Dedifferentiated amniotic fluid mesenchymal stem cell (primary cell): ENCODE data around the gene NFATC1.
"Not testable (repeated sequence)": the region's sequence is repeated elsewhere in the genome, so short reads cannot be mapped to it uniquely, and the experiment has no call there.

Experiments
- DNase-seq: peaks from one replicate; pipeline ENCODE4 v3.0.0-alpha.2; 2016; ENCODE audit errors: extremely low spot score

The NFATC1 gene

DNA sequence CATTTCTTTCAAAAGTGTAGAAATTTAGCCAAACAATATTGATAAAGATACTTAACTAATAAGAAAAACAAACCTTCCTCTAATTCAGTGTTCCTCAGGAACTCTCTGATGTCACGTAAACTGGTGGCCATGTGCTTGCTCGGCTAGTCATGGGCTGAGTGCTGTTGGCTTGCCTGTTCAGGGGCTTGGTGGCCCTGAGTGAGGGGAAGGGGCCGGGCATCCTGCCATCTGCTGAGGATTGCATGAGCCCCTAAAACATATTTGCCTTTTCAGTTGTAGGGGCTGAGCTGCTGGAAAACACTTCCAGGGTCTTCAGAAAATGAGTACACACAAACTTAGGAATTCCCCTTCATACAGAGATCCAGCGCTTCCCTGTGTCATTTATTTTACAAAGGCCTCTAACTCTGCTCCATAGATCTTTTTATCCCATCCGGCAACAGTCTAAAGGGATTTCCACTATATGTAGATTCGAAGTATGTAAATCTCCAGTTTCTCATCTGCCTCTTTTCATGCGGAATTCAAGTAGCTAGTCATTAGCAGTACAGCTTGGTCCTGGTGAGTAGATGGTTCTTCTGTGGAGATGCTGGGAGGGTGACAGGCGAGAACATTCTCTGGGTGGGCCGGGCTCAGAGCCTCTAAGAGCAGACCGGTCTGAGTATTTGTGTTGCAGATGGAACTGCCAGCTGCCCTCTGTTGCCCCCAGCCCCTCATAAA lies 20.1 kb upstream of the NFATC1 start:
- no peak for DNase-seq

DNA sequence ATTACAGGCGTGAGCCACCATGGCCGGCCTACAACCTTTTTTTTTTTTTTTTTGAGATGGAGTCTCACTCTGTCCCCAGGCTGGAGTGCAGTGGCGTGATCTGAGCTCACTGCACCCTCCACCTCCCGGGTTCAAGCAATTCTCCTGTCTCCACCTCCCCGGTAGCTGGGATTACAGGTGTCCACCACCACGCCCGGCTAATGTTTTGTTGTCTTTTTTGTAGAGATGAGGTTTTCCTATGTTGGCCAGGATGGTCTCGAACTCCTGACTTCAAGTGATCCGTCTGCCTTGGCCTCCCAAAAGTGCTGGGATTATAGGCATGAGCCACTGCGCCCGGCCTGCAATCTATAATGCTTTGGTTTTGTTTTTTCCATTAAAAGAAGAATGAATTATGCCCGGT lies 19.1 kb upstream of the NFATC1 start:
- DNase-seq: not testable (repeated sequence)

DNA sequence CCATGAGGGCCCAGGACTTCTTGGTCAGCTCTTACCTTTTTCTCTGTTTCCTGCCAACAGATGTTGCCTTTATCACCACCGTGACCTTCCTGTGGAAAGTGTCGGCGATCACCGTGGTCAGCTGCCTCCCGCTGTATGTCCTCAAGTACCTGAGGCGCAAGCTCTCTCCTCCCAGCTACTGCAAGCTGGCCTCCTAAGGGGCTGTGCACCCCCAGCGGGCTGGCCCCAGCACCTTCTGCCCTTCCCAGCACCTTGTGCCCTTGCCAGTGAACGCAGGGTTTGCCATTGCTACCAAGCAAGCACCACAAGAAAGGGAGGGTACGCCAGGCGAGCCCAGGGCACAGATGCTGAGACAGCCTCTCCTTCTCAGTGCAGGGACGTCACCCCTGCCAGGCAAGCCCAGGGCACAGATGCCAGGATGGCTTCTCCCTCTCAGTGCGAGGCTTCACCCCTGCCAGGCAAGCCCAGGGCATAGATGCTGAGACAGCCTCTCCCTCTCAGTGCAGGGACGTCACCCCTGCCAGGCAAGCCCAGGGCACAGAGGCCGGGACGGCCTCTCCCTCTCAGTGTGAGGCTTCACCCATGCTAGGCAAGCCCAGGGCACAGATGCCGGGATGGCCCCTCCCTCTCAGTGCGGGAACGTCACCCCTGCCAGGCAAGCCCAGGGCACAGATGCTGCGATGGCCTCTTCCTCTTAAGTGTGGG lies 18.4 kb upstream of the NFATC1 start:
- DNase-seq: no peak

DNA sequence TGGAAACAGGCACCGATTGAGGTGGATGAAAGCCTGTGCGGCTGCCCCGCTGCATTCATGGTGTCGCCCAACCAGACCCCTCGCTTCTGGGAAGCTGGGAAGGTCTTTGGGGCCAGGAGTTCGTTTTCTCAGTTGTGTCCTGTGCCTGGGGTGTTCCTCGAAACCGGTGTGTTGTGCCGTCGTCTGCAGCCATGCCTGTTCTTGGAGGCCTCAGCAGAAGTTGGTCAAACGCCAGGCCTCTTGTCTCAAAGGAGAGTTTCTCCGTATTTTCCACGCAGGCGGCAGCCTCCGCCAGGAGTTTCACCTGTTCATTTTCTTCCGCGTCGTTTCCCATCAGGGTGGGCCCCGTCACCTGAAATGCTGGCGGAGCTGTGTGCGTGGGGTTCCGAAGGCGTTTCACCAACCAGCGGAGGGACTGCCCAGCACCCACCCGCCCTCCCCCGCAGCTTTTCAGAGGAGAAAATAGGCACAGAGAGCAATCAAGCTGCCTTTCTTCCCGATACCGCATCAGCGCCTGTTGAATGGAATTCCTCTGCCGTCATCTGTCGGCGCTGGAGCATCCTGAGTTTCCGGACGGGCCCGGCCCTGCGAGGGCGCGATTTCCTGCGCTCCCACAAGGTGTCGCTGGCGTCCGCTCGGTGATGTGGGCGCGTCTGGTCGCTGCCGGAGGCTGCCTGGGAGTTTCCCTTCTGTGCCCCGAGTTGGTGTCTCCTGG lies 17.0 kb upstream of the NFATC1 start:
- peak; percentile 35 for DNase-seq

DNA sequence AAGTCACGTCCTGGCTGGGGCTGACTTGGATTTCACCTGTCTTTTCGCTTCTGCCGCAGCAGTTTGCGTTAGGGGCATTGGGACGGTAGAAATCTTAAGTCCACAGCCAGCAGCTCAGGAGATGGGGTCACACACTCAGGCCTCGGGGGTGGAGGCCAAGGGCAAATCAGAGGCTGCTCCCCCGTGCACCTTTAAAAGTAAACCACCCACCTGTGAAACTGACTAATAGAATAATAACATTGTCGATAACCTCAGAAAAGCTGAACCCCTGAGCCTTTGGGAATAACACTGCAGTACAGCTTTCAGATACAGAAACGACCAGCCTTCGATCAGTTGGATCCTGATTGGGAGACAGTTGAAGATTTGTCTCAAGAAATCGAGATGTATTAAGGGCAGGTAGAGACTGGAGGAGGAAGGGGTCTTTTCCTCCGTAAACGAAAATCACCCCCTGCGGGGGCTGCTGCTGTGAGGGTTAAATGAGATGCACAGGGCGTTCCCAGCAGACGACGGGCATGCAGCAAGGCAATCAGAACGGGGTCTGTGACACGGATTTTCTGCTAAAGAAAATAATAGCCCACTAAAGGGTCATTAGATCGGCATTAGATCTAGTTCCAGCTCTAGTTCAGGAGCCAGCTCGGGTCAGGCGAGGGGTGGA lies 16.4 kb upstream of the NFATC1 start:
- no peak for DNase-seq

DNA sequence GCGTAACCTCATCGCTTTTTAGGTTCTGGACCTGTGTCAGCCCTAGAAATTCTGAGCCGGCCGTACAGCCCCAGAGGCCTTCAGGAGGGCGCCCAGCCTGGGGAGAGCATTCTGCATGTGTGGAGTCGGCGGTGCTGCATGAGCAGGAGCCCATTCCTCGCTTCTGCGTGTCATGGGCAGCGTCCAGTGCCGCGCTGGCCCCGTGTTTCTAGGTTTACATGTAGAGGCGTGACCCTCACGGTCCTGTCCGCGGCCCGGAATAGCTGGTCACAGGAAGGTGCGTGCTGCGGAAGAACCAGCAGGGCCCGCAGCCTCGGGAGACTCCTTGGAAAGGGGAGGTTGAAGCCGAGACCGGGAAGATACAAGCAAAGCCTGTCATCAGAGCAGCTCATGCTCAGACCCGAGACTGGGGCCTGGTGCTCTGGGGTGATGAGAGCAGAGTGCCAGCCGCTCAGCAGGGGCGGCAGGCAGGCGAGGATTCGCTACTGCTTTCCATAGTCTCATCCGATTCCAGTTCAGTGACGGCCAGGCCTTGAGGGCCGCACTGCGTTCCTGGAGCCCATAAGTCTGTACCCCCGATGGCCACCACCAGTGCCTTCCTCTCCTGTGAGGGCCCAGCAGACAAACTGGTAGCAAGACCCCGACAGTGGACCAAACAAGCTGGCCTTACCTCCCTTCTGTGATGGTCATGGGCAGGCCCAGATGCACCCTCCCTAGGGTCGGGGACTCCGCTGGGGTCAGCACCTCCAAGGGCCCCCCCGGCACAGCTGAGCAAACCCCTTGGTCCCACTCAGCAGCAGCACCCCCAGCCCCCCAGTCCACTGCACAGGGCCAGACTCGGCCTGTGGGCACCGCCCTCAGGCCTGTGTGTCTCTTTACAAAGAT lies 15.6 kb upstream of the NFATC1 start:
- DNase-seq: no peak

DNA sequence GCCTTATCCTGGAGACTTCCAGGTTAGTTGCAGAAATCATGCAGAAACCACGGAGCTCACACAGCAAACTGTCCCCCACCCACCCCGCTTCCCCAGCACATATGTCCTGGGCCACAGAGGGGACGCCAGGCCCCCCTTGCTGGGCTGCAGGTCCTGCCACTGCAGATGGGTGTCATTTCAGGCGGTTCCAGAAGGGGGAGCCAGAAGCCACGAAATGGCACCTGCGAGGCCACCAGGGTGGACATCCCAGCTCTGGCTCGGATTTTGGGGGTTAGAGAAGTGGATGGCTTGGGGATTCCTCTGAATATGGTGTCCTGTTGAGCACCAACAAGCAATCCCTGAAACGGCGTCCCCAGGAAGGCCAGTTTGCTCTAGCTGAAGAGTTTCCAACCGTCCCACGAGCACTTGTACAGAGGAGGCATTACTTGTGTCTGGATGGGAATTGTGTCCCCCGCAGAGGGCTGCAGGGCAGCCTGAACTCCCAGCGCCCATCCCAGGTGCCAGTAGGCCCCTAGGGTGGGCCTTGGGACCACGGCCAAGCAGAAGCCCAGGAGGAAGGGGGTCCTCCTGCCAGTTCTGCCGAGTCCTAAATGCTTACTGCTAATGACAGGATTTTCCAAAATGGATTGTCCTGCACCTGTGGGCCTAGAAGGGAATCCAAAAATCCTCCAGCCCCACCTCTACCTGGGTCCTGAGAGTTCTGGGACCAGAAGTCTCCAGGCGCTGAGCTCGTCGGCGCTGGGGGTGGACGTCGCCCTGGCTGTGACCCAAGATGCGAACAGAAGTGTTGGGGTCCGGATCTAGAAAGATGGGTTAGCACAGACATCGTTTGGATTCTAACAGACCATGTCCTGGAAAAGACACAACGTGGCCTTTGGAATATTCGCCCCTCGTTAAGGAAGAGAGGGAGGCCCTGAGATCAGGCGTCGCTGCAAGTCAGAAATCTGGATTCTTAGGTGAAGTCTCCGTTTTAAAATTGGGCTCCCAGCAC lies 14.6 kb upstream of the NFATC1 start:
- no peak for DNase-seq

DNA sequence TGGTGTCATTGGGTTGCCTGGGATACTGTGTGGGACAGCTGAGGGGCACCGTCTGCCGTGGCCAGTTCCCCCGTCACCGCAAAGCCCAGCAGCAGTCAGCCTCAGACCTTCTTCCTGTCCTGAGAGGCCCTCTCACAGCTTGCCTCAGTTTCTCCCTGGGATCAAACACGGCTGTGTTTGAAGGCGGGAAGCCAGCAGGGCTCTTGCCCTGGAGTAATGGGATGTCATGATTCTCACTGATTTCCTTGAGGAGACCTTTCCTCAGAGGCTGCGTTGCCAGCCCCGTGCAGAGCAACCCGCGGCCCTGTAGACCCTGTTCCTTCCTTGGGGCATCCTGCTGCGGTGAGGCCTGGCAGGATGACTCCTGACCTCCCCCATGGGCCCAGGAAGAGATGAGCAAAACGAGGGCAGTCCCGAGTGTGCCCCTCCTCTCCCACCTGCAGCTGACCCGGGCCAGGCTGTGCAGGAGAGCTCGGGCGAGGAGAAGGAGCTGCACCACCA lies 13.9 kb upstream of the NFATC1 start:
- no peak for DNase-seq

DNA sequence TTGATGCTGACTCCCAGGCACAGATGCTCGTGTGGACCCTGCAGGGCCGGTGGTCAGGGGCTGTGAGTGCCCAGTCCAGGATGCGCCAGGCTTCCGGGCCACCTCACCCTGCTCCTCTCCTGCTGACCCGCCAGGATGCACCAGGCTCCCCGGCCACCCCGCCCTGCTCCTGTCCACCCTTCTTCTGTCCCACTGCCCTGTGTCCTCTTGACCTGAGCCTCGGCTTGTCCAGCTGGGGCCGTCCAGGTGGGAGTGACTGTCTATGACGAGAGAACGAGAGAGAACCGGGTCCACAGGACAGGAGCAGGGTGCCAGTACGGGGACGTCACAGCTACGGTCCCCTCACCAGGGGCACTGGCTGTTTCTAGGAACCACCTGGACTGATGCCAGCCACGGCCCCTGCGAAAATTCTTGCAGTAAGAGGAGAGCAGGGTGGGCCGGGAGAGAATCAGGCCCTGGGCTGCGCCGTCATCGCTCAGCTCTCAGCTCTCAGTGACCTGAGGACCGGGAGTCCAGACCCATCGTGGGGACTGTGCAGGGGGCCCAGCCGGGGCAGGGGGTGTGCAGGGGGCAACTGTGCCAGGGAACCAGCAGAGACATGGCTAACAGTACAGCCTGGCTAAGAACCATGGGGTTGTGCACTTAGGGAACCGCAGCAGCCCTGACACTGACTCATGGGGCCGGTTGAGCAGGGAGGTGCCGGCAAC lies 12.9 kb upstream of the NFATC1 start:
- no peak for DNase-seq

DNA sequence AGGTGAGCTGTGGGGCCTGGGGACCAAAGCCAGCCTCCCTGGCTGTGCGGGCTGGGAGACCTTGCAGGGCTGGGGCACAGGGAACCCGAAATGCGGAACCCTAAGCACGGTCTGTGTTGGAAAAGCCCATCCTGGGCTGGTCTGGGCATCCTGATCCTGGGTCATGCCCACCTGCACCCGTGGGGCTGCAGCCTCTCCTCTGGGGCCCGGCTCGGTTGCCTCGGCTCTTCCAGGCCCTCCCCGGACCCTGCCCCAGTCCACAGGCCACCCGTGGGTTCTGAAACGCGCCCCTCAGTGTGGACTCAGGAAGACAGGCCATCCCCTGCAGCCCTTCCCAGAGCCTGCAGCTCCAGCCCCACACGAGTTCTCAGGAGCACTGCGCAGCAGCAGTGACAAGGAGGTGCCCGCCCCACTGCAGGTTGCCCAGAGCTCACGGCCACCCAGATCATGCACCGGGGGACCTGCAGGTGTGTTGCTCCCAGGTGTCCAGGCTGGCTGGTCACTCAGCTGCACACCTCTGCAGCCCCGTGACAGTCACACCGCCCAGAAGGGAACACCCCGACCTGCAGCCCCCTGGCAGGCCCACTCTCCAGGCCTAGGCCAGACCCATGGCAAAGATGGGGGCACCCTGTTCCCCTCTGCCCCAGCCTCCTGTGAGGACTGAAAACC lies 12.2 kb upstream of the NFATC1 start:
- no peak for DNase-seq

DNA sequence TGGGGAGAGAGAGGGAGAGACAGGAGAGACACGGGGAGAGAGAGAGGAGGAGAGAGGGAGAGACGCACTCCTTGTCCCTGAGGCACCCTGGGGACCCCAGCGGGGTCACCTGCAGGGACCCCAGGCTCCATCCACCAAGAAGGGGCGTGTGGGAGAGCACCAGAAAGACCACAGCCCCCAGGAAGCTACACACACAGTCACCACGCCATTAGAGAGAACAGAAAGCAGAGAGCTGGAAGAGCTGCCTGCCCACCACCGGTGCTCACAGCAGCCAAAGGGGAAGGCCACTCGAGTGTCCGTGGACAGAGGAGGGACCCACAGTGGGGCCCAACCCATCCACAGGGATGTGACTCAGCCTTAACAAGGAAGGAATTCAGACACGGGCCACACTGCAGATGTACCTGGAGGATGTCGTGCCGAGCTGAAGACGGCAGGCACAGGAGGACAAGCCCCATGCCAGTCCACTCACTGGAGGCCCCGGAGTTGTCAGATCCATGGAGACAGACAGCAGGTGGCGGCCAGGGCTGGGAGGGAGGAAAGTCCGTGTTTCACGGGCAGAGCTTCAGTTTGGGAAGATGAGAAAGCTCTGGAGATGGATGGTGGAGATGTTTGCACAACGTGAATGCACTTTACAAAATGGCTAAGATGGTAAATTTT lies 11.5 kb upstream of the NFATC1 start:
- no peak for DNase-seq

DNA sequence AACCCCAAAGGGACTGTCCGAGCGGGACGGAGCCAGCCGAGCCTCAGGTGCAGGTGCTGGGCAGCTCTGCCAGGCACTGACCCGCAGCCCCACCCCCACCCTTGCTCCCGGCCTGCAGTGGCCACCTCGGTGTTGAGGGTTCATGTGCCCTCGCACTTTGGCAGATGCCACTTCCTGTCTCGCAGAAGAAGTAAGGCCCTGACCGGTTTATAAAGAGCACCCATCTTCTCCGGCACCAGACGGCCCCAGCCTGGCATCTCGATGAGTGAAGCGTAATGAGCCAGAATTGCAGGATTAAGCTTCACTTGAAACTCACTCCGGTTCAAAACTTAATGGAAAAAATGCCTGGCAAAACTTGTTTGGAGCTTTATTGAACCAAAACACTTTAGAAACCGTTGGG lies 10.9 kb upstream of the NFATC1 start:
- no peak for DNase-seq

DNA sequence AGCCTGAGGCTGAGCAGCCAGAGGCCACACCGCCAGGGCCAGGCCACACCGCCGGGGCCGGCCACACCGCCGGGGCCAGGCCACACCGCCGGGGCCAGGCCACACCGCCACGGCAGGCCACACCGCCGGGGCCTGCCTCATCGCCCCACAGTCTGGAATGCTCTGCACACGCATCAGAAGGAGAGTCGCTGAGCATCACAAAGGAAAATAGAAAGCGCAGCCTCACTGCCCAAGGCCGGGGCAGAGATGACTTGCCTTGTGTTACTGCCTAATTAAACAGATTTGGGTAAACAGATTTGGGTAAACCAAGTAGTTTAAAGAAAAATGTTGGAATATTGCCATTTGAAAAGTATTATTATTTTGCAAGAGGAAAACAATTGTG lies 10.4 kb upstream of the NFATC1 start:
- DNase-seq: no peak

DNA sequence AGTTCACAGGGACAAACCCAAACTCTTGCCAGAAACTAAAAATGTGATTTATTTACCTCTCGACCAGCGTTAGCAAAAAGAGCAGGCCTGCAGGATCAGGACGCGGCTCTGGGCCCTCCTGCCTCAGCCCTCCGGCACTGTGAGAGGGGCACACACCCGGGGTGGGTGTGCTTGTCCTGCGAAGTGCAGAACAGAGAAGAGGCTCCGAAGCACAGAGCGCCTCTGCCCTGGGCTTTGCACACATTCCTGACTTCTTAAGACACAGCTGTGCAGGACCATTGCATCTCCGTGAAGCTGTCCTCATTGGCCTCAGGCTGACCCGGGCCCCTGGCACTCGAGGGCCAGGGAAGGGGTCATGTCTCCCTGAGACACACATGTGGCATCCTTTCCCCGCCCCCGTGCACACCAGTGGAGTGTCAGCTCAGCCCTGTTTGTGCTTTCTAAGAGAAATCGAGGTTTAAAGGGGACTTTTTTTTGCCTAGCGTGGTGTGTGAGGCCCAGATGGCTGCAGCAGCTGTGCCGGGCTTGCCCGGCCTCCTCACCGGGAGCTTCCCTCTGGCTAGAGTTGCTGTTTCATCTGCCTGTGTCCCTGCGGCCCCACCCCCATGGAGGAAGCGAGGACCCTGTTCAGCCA lies 9.9 kb upstream of the NFATC1 start:
- no peak for DNase-seq

DNA sequence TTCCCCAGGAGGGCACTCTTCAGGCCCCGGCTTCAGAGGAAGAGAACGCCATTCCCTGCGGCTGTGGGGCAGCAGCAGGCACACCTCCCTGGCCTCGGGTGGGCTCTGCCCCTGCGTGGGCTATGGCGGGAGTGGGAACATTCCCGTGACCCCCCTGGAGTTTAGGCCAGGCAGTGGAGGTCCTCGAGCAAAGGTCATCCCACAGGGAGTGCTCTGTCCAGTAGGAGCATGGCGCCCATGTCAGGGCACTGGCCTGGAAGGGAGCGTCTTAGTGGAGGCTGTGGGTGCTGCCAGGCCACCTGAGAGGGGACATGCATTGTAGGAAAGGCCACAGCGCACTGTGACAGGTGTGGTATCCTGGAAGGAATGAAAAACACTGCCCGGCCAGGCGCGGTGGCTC lies 9.2 kb upstream of the NFATC1 start:
- no peak for DNase-seq

DNA sequence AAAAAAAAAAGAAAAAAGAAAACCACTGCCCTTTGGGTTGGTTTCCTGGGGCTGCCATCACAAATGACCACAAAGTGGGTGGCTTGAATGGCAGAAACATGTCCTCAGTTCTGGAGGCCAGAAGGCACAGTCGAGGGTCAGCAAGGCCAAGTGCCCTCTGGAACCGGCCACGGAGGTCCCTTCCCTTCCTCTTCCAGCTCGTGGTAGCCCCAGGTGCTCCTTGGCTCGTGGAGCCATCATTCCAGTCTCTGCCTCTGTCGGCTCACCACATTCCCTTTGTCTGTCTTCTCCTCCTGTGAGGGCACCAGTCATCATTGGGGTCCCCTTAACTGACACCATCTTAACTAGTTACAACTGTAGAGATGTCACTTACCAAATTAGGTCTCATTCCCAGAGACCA lies 8.5 kb upstream of the NFATC1 start:
- no peak for DNase-seq

DNA sequence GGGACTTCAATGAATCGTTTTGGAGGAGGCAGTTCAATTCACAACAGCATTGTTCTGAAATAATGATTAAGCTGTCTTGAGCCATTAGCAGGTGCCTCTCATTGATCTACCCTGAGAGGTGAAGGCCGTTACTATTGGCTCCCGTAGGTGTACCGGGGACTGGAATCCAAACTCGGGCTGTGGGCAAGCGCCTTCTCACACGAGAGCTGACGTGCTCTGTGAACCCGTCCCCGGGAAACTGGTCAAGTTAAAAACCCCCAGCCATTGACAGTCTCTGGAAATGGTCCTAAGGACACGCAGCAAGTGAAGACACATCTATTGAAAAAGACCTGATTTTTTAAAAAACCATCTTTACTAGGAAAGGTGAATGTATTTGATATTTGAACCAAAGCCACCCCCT lies 8.1 kb upstream of the NFATC1 start:
- no peak for DNase-seq

DNA sequence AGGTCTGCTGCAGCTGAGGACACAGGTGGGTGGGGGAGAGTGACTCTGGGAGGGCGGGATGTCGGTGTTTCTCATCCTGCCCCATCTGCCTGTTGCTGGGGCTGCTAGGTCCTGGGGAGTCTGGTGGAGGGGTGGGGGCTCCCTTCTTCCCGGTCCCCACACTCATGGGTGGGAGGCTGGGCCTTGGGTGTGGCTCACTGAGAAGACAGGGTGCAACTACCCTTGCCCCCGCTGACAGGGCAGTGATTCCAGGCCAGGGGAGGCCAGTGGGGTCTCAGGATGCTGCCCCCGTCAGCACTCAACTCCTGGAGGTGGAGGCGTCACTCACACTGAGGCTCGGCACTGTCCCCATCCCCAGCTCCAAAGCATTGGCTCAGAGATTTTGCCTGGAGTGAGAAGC lies 7.7 kb upstream of the NFATC1 start:
- DNase-seq: no peak
